ENCODE measurements around the gene NET1. TPM values are rescaled to one million over a fixed set of nuclear protein-coding genes. Genes with fewer than 3 reads are reported as not detected.

Gene NET1
- total and polyA plus RNA-seq, 8 donors, result 50.2 to 246 (median 84.6) TPM

DNA sequence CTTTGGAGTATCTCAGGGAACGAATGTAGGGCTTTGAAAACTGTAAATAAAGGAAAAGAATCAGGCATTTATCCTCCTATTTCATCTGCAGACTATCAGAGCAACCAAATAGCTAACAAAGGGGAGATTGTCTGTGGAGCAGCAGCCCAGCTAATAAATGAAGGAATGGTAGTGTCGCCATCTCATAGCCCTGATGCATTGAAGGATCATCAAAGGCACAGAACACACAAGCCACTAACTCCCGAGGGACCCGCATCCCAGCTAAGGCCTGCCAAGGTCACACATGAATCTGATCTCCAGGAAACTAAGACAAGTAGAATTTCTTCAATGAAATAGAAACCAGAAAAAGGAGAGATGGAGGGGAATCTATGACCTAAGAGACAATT lies 48.8 kb downstream of the NET1 start:
- no peaks in the 10 kb centered on the region for H3K27me3 ChIP-seq
- TF ChIP-seq, protein P1, sequence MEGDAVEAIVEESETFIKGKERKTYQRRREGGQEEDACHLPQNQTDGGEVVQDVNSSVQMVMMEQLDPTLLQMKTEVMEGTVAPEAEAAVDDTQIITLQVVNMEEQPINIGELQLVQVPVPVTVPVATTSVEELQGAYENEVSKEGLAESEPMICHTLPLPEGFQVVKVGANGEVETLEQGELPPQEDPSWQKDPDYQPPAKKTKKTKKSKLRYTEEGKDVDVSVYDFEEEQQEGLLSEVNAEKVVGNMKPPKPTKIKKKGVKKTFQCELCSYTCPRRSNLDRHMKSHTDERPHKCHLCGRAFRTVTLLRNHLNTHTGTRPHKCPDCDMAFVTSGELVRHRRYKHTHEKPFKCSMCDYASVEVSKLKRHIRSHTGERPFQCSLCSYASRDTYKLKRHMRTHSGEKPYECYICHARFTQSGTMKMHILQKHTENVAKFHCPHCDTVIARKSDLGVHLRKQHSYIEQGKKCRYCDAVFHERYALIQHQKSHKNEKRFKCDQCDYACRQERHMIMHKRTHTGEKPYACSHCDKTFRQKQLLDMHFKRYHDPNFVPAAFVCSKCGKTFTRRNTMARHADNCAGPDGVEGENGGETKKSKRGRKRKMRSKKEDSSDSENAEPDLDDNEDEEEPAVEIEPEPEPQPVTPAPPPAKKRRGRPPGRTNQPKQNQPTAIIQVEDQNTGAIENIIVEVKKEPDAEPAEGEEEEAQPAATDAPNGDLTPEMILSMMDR (IDR thresholded peaks at IDR 0.05), result no peak
- TF ChIP-seq EP300 (IDR thresholded peaks at IDR 0.05) (no peak), POLR2A (IDR thresholded peaks at IDR 0.05) (no peak), POLR2AphosphoS5 (IDR thresholded peaks at IDR 0.05) (no peak)
- DNase-seq, result no peak
- no peaks in the 10 kb centered on the region for H3K9me3 ChIP-seq
- intact Hi-C loops (cut with DNase I; ENCODE audit: low total_unique reads), result no loop called here
- peak overlapping the region in 1 of 5 donors; percentile 34 for H3K27ac ChIP-seq
- H3K4me3 ChIP-seq, result no peak overlapping the region
- 76 to 87% (median 81%) methylated on average over 4 of the region's 4 CpGs for WGBS, 5 donors
- peaks cover 21 to 45% (median 42%) of the 10 kb centered on the region in 4 donors for H3K36me3 ChIP-seq
- H3K4me1 ChIP-seq, result peaks cover 5 to 32% (median 21%) of the 10 kb centered on the region in 4 donors

DNA sequence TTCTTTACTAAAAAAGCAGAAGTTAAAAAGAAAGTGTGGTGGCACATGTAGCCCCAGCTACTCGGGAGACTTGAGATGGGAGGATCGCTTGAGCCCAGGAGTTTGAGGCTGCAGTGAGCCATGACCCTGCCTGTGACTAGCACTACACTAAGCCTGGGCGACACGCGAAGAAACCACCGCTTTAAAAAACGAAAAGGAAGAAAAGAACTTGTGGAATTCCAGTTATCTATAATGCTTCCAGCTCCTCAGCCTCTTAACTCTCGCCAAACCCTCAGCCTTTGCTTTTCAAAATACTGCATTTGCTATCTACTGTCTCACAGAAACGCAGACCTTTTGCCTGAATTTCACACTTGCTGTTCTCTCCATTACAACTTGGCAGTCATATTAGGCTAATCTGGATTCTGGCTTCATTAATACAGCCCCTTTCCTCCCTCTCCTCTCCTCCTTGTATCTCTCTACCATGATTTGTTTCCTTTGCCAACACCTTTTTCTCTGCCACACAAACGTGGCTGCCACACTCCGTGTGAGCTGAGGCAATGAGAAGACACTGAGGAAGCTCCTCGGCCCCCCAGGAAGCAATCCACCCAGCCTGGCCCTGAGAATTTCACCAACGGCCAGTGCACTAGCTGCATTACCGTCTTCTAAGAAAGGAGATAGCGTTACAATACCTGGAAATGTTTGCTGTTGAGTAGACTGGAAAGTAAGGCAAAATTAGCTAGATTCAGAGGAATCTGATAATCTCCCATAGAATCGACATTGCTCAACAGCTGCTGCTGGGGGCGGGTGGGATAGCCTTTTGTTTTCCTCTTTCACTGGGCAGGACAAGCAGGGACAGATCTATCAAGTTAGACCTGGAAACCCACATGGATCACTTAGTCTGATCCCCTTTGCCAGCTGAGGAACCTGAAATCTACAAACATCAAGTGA lies 49.8 kb downstream of the NET1 start:
- no peaks in the 10 kb centered on the region for H3K9me3 ChIP-seq
- no peak for TF ChIP-seq POLR2A (IDR thresholded peaks at IDR 0.05)
- no peak for TF ChIP-seq POLR2AphosphoS5 (IDR thresholded peaks at IDR 0.05)
- TF ChIP-seq, protein P1 (IDR thresholded peaks at IDR 0.05), result no peak
- no peak for TF ChIP-seq EP300 (IDR thresholded peaks at IDR 0.05)
- WGBS, 5 donors, result 38 to 59% (median 42%) methylated on average over 17 of the region's 17 CpGs
- H3K36me3 ChIP-seq, result peaks cover 13 to 35% (median 33%) of the 10 kb centered on the region in 4 donors
- H3K4me3 ChIP-seq, result no peak overlapping the region
- H3K4me1 ChIP-seq, result peaks cover 12 to 42% (median 30%) of the 10 kb centered on the region in 4 donors
- intact Hi-C loops (cut with DNase I; ENCODE audit: low total_unique reads), result no loop called here
- no peaks in the 10 kb centered on the region for H3K27me3 ChIP-seq
- peak overlapping the region in 2 of 5 donors; percentile 3 to 34 for H3K27ac ChIP-seq
- DNase-seq, result peak in 1 of 2 donors; percentile 36

DNA sequence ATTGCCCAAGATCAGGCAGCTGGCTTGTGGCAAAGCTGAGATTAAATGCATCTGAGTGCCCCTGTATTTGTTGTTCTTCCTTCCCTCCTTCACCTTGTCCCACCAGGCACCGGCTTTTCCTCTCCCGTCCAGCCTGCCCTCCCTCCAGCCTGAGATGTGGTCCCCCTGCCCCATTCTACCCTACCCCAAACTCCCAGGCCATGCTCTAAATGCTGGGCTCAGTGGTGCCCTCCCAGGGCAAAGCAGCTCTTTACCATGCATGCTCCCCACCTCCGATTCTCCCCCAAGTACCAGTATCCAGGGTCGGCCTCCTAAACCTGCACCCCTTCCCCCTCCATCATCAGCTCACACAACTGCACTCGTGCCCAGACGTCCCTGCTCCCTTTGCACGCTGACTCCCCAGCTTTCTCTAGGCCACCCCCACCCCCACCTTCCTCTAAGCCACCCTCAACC lies 50.5 kb downstream of the NET1 start:
- Histone ChIP-seq H3K4me1 (peaks cover 17 to 48% (median 36%) of the 10 kb centered on the region in 4 donors), H3K9me3 (no peaks in the 10 kb centered on the region), H3K4me3 (no peak overlapping the region), H3K36me3 (peaks cover 13 to 28% (median 26%) of the 10 kb centered on the region in 4 donors), H3K27ac (no peak overlapping the region), H3K27me3 (no peaks in the 10 kb centered on the region)
- DNase-seq, result no peak
- intact Hi-C loops (cut with DNase I; ENCODE audit: low total_unique reads), result no loop called here
- 85 to 94% (median 91%) methylated on average over 6 to 7 of the region's 7 CpGs for whole genome bisulfite sequencing, 5 donors
- TF ChIP-seq EP300 (IDR thresholded peaks at IDR 0.05), result no peak
- no peak for TF ChIP-seq POLR2AphosphoS5 (IDR thresholded peaks at IDR 0.05)
- TF ChIP-seq, protein P1 (IDR thresholded peaks at IDR 0.05), result no peak
- no peak for TF ChIP-seq POLR2A (IDR thresholded peaks at IDR 0.05)

GRCh38 chr10:5464546-5464945 lies 52.2 kb downstream of the NET1 start:
- TF ChIP-seq POLR2AphosphoS5 (IDR thresholded peaks at IDR 0.05), result no peak
- no peak for TF ChIP-seq POLR2A (IDR thresholded peaks at IDR 0.05)
- TF ChIP-seq, protein P1 (IDR thresholded peaks at IDR 0.05), result no peak
- TF ChIP-seq EP300 (IDR thresholded peaks at IDR 0.05), result no peak
- H3K27me3 ChIP-seq, result no peaks in the 10 kb centered on the region
- H3K9me3 ChIP-seq, result peaks cover 0 to 7% (median 2%) of the 10 kb centered on the region in 4 donors
- H3K27ac ChIP-seq, result no peak overlapping the region
- H3K4me1 ChIP-seq, result peaks cover 17 to 49% (median 37%) of the 10 kb centered on the region in 4 donors
- WGBS, 5 donors, result 64 to 81% (median 68%) methylated on average over 5 of the region's 5 CpGs
- H3K36me3 ChIP-seq, result peaks cover 5 to 11% (median 9%) of the 10 kb centered on the region in 4 donors
- no peak for DNase-seq
- intact Hi-C loops (cut with DNase I; ENCODE audit: low total_unique reads), result no loop called here
- no peak overlapping the region for H3K4me3 ChIP-seq

Measured in stomach (tissue), 9 donors.